Tibial nerve (tissue), 4 donors: Measurements from ENCODE around the gene BLVRA. TPM values are rescaled to one million over a fixed set of nuclear protein-coding genes. Genes with fewer than 3 reads are reported as not detected.
A peak's percentile ranks its signal among the peaks of the same experiment; 100 is the strongest.
"Not testable (repeated sequence)": the region's sequence is repeated elsewhere in the genome, so short reads cannot be mapped to it uniquely, and the experiment has no call there.

Experiments
- DNase-seq, 2 donors: peaks; one replicate each; pipeline ENCODE4 v3.0.0-alpha.2; 2019; ENCODE audit warnings: low spot score in 2 of 2
- H3K27ac ChIP-seq, 4 donors: fragments of 200-600 bp; sonication (generic) in 3 of 4; one replicate each; pipeline ENCODE4 v1.5.1; 2017 to 2019; ENCODE audit warnings: mild to moderate bottlenecking in 1 of 4
- H3K27me3 ChIP-seq, 2 donors: fragments of 200-600 bp; sonication (generic) in 1 of 2; one replicate each; pipeline versions ENCODE4 v1.5.1 to v1.6.0; 2017 to 2019
- H3K36me3 ChIP-seq, 3 donors: fragments of 200-600 bp; sonication (generic); one replicate each; pipeline ENCODE4 v1.5.1; 2018 to 2019
- H3K4me1 ChIP-seq, 4 donors: fragments of 200-600 bp; sonication (generic) in 3 of 4; one replicate each; pipeline ENCODE4 v1.5.1; 2017 to 2019
- H3K4me3 ChIP-seq, 4 donors: fragments of 200-600 bp; sonication (generic) in 3 of 4; one replicate each; pipeline ENCODE4 v1.5.1; 2017 to 2019; ENCODE audit warnings: mild to moderate bottlenecking in 1 of 4, moderate library complexity in 1 of 4
- H3K9me3 ChIP-seq, 4 donors: fragments of 200-600 bp; sonication (generic) in 3 of 4; one replicate each; pipeline ENCODE4 v1.5.1; 2017 to 2019
- CTCF ChIP-seq, 5 experiments: fragments of 200-600 bp in 3 of 5; fragments of 450-650 bp in 2 of 5; sonication (generic) in 3 of 5; IDR thresholded peaks; one replicate each; pipeline ENCODE4 v1.5.1; 2016 to 2019; ENCODE audit warnings: antibody characterized with exemption in 5 of 5, mild to moderate bottlenecking in 3 of 5, moderate library complexity in 2 of 5
- EP300 ChIP-seq, 2 donors: sonication (generic); formaldehyde crosslinking; IDR thresholded peaks; one replicate each; pipeline ENCODE4 v1.6.1; 2017; ENCODE audit warnings: antibody characterized with exemption in 2 of 2, mild to moderate bottlenecking in 1 of 2
- POLR2A ChIP-seq, 2 donors: fragments of 450-650 bp; IDR thresholded peaks; one replicate each; pipeline ENCODE4 v1.6.1; 2017; ENCODE audit warnings: antibody characterized with exemption in 2 of 2, mild to moderate bottlenecking in 2 of 2, moderate library complexity in 2 of 2
- WGBS, 2 donors: methylation state at CpG; one replicate each; pipeline ENCODE4 v1.1.5; 2018; 5-methylcytosine and 5-hydroxymethylcytosine counted together
- total RNA-seq, 4 donors: library from RNA; depleted of rRNA; stranded (reverse); fragments of >200 nt; gene quantifications; one replicate each; pipeline ENCODE4 v1.1.0, GENCODE V29; 2016

BLVRA gene
- total RNA-seq, 4 donors from 2014 or later = 32.2 to 70.5 (median 48.5) TPM

- TF ChIP-seq EP300 (IDR thresholded peaks at IDR 0.05) (no peak), CTCF (IDR thresholded peaks at IDR 0.05) (no peak), POLR2A (IDR thresholded peaks at IDR 0.05) (no peak)
- no peaks in the 10 kb centered on the region for H3K9me3 ChIP-seq
- H3K36me3 ChIP-seq = peaks cover 0 to 88% (median 5%) of the 10 kb centered on the region in 3 donors
- no peaks in the 10 kb centered on the region for H3K4me1 ChIP-seq
- H3K27me3 ChIP-seq = no peaks in the 10 kb centered on the region
- WGBS, 2 donors = 82 to 85% methylated on average over 4 of the region's 4 CpGs
- no peak overlapping the region for H3K4me3 ChIP-seq
- no peak for DNase-seq
- no peak overlapping the region for H3K27ac ChIP-seq
These were observed 41.1 kb downstream of the BLVRA start for GRCh38 chr7:43799605-43800004.

- Histone ChIP-seq H3K27me3 (no peaks in the 10 kb centered on the region), H3K4me3 (no peak overlapping the region), H3K36me3 (peaks cover 0 to 98% (median 5%) of the 10 kb centered on the region in 3 donors), H3K4me1 (no peaks in the 10 kb centered on the region), H3K9me3 (no peaks in the 10 kb centered on the region), H3K27ac (no peak overlapping the region)
- DNase-seq = no peak
- TF ChIP-seq CTCF (IDR thresholded peaks at IDR 0.05) = no peak
- no peak for TF ChIP-seq POLR2A (IDR thresholded peaks at IDR 0.05)
- no peak for TF ChIP-seq EP300 (IDR thresholded peaks at IDR 0.05)
- WGBS, 2 donors = 81 to 94% methylated on average over 2 of the region's 2 CpGs
These were observed 45.4 kb downstream of the BLVRA start for GRCh38 chr7:43803865-43804264.

- DNase-seq = no peak
- Histone ChIP-seq H3K4me3 (no peak overlapping the region), H3K4me1 (no peaks in the 10 kb centered on the region), H3K9me3 (no peaks in the 10 kb centered on the region), H3K36me3 (peaks cover 0 to 68% (median 5%) of the 10 kb centered on the region in 3 donors), H3K27me3 (peaks cover 0 to 2% of the 10 kb centered on the region in 2 donors), H3K27ac (no peak overlapping the region)
- 77 to 82% methylated on average over 11 of the region's 11 CpGs for WGBS, 2 donors
- TF ChIP-seq POLR2A (IDR thresholded peaks at IDR 0.05) = no peak
- TF ChIP-seq CTCF (IDR thresholded peaks at IDR 0.05) = no peak
- no peak for TF ChIP-seq EP300 (IDR thresholded peaks at IDR 0.05)
These were observed 49.9 kb downstream of the BLVRA start for GRCh38 chr7:43808410-43808809.

- H3K27ac ChIP-seq, DNase-seq, H3K9me3 ChIP-seq, H3K4me3 ChIP-seq, H3K4me1 ChIP-seq: not testable (repeated sequence)
- H3K27me3 ChIP-seq = peaks cover 0 to 11% of the 10 kb centered on the region in 2 donors
- peak in 1 of 5 experiments; percentile 5 for TF ChIP-seq CTCF (IDR thresholded peaks at IDR 0.05)
- peaks cover 0 to 48% (median 0%) of the 10 kb centered on the region in 3 donors for H3K36me3 ChIP-seq
- WGBS, 2 donors = 84 to 89% methylated on average over 16 of the region's 16 CpGs
These were observed 51.9 kb downstream of the BLVRA start for GRCh38 chr7:43810195-43810941.

GRCh38 chr7:43815373-43815772 is 56.9 kb downstream of the BLVRA start:
- peaks cover 0 to 19% of the 10 kb centered on the region in 2 donors for H3K27me3 ChIP-seq
- no peak for TF ChIP-seq CTCF (IDR thresholded peaks at IDR 0.05)
- 40 to 61% methylated on average over 3 of the region's 3 CpGs for WGBS, 2 donors

GRCh38 chr7:43816046-43816797 is 57.7 kb downstream of the BLVRA start:
- H3K9me3 ChIP-seq, H3K4me3 ChIP-seq, H3K4me1 ChIP-seq, H3K36me3 ChIP-seq, H3K27ac ChIP-seq, DNase-seq: not testable (repeated sequence)
- peaks cover 0 to 19% of the 10 kb centered on the region in 2 donors for H3K27me3 ChIP-seq
- WGBS, 2 donors = 61 to 65% methylated on average over 2 of the region's 2 CpGs

More at GRCh38 chr7:43815373-43815772, 56.9 kb downstream of the BLVRA start:
- Histone ChIP-seq H3K4me3 (no peak overlapping the region), H3K9me3 (no peaks in the 10 kb centered on the region), H3K4me1 (no peaks in the 10 kb centered on the region), H3K27ac (no peak overlapping the region), H3K36me3 (no peaks in the 10 kb centered on the region)
- no peak for DNase-seq

GRCh38 chr7:43823425-43823824 is 64.9 kb downstream of the BLVRA start:
- 93 to 94% methylated on average over 7 of the region's 7 CpGs for WGBS, 2 donors
- not testable (repeated sequence) for DNase-seq, H3K4me1 ChIP-seq, H3K27ac ChIP-seq, H3K36me3 ChIP-seq, H3K27me3 ChIP-seq, H3K9me3 ChIP-seq, H3K4me3 ChIP-seq
